ENCODE data around the gene RNF14.

DNA sequence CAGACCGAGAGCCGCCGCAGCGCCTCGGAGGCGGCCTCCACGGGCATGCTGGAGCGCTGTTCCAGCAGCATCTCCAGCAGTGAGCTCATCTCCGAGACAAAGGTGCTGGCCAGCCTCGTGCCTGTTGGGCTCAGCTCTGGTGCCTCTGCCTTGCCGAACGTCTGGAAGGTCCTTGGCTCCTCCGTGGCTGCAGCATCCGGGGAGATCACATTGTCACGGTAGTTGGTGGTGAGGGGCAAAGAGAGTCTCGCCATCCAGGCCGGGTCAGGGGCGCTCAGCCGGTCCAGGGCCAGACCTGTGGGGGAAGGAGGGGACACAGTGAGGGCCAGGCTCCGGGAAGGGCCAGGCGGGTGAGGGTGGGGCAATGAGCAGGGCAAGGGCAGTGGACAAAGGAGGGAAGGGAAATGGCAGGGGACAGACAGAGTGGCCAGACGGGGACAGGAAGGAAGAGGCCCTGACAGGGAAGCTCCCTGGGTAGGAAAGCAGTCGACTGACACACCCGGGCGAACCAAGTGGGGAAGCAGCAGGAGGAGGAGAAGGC lies 23.3 kb upstream of the RNF14 start:
- TF ChIP-seq CTCF (IDR thresholded peaks at IDR 0.05; ENCODE audit: low read length) (no peak), EZH2 (IDR thresholded peaks at IDR 0.05; ENCODE audit: borderline replicate concordance, low read length) (no peak)

All from OCI-LY1 (cell line).